DMS 273 (cell line): ENCODE measurements around the gene UTP18.
"Not testable (repeated sequence)": the region's sequence is repeated elsewhere in the genome, so short reads cannot be mapped to it uniquely, and the experiment has no call there.

ENCODE experiments used
- DNase-seq: peaks from one replicate; lab custom pipeline; 2025; ENCODE audit not compliant: unreplicated experiment; lab: John Stamatoyannopoulos, UW

The UTP18 gene

DNA sequence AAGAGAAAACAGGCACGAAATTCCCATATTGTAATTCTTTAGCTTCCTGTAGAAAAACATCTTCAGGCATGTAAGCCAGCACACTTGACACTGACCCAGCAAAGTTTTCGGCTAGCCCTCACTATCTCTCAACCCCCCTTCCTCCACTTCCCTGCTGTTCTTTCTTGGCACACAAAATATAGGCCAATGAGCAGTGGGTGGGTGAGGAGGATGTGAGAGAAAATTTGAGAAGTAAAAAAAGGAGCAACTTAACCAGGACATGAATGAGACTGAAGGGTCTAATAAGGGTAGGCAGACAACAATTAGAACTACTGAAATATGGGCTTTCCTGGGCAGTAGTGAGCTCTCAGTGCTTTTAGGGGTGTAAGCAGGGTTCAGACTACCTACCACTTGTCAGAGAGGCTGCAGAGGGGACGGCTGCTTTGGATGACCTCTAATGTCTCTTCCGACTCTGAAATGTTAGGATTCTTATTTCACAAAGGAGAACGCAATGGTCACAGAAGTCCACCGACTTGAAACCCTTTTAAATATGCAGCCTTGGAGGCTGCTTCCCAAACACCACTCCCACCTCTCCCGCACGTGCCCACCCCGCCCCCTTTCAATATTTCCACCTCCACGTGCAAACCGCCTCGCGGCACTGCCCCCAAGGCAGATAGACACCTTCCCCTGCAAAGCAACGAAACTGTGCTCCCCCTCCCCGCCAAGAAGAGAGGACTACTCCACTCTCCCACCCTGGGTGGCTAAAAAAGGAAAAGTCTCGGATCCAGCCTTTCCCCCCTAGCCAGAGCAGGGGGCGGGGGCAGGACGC, 1.4 kb upstream of the UTP18 start:
- peak; percentile 74 for DNase-seq

GRCh38 chr17:51259564-51260236, 646 bp upstream of the UTP18 start, which contains the start of gene MBTD1:
Gene MBTD1, minus strand, starts transcription at chr17:51260049. Its CDS starts 34,888 bp downstream, at chr17:51225161.
- DNase-seq: peak; percentile 98

GRCh38 chr17:51261024-51261963, 948 bp downstream of the UTP18 start:
- peak; percentile 14 for DNase-seq

- no peak for DNase-seq
Observed at GRCh38 chr17:51263006-51263405, 2.7 kb downstream of the UTP18 start.

DNA sequence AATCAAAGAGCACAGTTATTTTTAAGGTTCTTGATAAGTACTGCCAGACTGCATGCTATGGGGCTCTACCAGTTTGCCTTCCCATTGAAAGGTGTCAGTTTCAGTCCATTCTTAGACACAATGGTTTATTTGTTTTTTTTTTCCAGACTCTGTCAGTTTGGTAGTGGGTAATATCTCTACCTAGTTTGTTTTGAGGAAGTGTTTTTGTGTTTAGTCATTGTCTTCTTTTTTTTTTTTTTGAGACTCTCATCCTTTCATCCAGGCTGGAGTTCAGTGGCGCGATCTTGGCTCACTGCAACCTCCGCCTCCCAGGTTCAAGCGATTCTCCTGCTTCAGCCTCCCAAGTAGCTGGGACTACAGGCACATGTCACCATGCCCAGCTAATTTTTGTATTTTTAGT, 4.1 kb downstream of the UTP18 start:
- not testable (repeated sequence) for DNase-seq

GRCh38 chr17:51269991-51270390, 9.6 kb downstream of the UTP18 start:
- no peak for DNase-seq

DNA sequence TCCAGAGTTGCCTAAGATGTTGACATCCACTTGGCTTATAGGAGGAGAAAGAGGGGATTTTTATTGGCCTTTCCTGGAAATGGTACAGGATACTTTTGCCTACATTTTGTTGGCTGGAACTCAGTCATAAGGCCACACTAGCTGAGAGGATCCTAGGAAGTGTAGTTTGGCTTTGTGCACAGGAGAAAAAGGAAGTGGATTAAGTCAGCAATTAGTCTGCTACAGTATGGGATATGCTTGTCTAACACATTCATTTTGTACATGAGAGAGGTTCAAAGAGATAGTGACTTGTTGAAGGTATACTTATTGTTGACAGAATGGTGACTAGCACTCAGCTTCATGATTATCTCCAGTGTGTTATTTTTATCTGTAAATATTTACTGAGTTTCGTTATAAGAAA, 10.3 kb downstream of the UTP18 start:
- DNase-seq: no peak

GRCh38 chr17:51272812-51273211, 12.5 kb downstream of the UTP18 start:
- no peak for DNase-seq

- DNase-seq: no peak
Observed at GRCh38 chr17:51275381-51275780, 15.0 kb downstream of the UTP18 start.

DNA sequence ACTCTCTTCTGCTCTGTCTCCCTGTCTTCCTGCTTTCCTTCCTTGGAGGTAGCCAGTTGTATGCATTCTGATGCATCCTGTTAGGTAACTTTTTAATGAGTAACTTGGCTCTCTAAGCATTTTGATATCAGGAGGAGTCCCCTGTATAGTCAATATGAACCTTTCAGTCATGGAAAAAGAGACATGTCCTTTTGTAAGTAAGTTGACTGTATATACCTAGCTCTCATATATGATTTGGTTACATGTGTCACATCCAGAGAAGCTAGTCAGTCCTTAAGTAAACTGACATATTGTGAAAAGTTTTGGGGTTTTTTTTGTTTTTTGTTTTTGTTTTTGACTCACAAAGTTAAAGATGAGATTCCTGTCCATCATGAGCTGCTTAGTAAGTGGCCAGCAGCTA, 18.8 kb downstream of the UTP18 start:
- DNase-seq: no peak

- DNase-seq: no peak
Observed at GRCh38 chr17:51287412-51287811, 27.1 kb downstream of the UTP18 start.

DNA sequence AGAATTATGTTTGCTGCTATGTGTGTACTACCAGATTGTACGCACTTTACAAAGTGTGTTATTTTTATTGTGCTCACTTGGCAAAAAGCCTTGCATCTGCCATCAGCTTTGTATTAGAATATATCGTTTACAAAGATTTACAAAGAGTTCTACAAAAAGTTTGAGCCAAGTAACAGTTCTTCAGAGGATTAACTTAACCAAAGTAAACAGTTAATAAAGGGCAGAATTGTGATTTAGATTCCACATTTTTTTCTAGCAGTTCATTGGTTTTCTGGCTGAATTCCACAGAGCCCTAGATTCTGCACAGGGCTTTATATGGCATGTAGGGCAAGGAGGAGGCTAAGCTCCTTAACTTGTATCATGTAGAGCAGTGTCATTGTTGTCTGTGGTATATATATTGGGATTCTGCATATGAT, 29.4 kb downstream of the UTP18 start:
- DNase-seq: no peak

GRCh38 chr17:51294338-51294737, 34.0 kb downstream of the UTP18 start:
- DNase-seq: not testable (repeated sequence)

- DNase-seq: peak; percentile 76
Observed at GRCh38 chr17:51298508-51299371, 38.4 kb downstream of the UTP18 start.

DNA sequence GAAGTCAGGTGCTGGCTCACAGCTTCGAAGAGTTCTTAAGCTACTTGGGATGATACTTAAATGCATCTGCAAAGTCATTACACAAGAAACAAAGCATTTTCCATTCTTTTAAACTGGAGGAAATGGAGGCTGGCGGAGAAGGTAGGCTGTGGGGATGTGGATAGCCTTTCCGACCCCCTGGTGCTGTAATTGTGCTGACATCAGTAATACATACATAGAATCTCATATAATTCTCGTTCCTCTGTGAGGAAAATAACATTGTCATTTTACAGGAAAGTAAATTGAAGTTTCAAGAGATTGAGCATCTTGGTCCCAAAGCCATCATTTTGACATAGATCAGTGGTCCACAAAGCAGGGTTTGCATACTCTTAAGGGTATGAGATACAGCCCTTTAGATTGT, 39.5 kb downstream of the UTP18 start:
- DNase-seq: no peak

DNA sequence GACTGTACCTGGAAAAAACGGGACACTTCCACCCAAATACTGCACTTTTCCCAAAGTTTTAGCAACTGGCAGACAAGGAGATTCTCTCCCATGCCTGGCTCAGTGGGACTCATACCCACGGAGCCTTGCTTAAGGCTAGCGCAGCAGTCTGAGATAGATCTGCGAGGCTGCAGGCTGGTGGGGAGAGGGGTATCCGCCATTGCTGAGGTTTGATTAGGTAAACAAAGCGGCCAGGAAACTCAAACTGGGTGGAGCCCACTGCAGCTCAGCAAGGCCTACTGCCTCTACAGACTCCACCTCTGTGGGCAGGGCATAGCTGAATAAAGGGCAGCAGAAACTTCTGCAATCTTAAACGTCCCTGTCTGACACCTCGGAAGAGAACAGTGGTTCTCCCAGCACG, 44.8 kb downstream of the UTP18 start:
- DNase-seq: no peak

GRCh38 chr17:51312003-51312402, 51.7 kb downstream of the UTP18 start:
- not testable (repeated sequence) for DNase-seq

GRCh38 chr17:51319186-51319585, 58.8 kb downstream of the UTP18 start:
- DNase-seq: no peak

DNA sequence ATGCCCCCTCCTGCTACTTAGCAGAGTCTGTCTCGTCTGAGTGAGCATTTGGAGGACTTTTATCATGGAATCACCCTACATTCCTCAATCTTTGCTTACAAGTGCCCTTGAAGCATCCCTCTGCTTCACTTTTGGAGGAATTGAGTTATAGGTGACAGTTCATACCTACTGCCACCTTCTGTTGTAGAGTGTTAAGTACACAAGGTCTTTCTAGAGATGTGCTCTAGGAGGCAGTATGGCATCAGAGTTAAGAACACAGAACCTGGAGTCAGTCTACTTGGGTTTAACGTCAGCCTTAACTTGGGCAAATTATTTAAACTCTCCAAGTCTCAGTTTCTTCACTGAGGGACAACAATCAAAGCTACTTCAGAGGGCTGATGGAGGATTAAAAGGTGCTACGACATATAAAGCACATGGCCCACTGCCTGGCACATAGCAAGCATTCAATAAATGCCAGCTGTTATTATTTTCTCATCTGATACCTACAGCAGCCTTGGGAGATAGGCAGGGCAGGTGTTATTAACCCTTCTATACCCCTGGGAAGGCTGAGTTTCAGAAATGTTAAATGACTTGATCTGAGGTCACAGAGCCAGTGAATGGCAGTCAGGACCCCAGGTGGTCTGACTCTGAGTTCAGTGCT, 62.2 kb downstream of the UTP18 start:
- peak; percentile 75 for DNase-seq

GRCh38 chr17:51325471-51325870, 65.1 kb downstream of the UTP18 start:
- DNase-seq: no peak
